ENCODE results near the gene TWF2.

- no peak for TF ChIP-seq POLR2A (IDR thresholded peaks at IDR 0.05; ENCODE audit: low read length)
- TF ChIP-seq, protein P1, sequence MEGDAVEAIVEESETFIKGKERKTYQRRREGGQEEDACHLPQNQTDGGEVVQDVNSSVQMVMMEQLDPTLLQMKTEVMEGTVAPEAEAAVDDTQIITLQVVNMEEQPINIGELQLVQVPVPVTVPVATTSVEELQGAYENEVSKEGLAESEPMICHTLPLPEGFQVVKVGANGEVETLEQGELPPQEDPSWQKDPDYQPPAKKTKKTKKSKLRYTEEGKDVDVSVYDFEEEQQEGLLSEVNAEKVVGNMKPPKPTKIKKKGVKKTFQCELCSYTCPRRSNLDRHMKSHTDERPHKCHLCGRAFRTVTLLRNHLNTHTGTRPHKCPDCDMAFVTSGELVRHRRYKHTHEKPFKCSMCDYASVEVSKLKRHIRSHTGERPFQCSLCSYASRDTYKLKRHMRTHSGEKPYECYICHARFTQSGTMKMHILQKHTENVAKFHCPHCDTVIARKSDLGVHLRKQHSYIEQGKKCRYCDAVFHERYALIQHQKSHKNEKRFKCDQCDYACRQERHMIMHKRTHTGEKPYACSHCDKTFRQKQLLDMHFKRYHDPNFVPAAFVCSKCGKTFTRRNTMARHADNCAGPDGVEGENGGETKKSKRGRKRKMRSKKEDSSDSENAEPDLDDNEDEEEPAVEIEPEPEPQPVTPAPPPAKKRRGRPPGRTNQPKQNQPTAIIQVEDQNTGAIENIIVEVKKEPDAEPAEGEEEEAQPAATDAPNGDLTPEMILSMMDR (IDR thresholded peaks at IDR 0.05), result no peak
- no peak for TF ChIP-seq PHF8 (IDR thresholded peaks at IDR 0.05; ENCODE audit: borderline replicate concordance, low read depth)
- TF ChIP-seq, protein P2, sequence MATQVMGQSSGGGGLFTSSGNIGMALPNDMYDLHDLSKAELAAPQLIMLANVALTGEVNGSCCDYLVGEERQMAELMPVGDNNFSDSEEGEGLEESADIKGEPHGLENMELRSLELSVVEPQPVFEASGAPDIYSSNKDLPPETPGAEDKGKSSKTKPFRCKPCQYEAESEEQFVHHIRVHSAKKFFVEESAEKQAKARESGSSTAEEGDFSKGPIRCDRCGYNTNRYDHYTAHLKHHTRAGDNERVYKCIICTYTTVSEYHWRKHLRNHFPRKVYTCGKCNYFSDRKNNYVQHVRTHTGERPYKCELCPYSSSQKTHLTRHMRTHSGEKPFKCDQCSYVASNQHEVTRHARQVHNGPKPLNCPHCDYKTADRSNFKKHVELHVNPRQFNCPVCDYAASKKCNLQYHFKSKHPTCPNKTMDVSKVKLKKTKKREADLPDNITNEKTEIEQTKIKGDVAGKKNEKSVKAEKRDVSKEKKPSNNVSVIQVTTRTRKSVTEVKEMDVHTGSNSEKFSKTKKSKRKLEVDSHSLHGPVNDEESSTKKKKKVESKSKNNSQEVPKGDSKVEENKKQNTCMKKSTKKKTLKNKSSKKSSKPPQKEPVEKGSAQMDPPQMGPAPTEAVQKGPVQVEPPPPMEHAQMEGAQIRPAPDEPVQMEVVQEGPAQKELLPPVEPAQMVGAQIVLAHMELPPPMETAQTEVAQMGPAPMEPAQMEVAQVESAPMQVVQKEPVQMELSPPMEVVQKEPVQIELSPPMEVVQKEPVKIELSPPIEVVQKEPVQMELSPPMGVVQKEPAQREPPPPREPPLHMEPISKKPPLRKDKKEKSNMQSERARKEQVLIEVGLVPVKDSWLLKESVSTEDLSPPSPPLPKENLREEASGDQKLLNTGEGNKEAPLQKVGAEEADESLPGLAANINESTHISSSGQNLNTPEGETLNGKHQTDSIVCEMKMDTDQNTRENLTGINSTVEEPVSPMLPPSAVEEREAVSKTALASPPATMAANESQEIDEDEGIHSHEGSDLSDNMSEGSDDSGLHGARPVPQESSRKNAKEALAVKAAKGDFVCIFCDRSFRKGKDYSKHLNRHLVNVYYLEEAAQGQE (IDR thresholded peaks at IDR 0.05), result no peak
- TF ChIP-seq SREBF2 (IDR thresholded peaks at IDR 0.05), result no peak
- TF ChIP-seq, protein P3, sequence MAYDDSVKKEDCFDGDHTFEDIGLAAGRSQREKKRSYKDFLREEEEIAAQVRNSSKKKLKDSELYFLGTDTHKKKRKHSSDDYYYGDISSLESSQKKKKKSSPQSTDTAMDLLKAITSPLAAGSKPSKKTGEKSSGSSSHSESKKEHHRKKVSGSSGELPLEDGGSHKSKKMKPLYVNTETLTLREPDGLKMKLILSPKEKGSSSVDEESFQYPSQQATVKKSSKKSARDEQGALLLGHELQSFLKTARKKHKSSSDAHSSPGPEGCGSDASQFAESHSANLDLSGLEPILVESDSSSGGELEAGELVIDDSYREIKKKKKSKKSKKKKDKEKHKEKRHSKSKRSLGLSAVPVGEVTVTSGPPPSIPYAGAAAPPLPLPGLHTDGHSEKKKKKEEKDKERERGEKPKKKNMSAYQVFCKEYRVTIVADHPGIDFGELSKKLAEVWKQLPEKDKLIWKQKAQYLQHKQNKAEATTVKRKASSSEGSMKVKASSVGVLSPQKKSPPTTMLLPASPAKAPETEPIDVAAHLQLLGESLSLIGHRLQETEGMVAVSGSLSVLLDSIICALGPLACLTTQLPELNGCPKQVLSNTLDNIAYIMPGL (CRISPR knock-in tag; IDR thresholded peaks at IDR 0.05; ENCODE audit: borderline replicate concordance), result no peak
- TF ChIP-seq, protein P4, sequence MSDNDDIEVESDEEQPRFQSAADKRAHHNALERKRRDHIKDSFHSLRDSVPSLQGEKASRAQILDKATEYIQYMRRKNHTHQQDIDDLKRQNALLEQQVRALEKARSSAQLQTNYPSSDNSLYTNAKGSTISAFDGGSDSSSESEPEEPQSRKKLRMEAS (IDR thresholded peaks at IDR 0.05), result no peak
- TF ChIP-seq, protein P5, sequence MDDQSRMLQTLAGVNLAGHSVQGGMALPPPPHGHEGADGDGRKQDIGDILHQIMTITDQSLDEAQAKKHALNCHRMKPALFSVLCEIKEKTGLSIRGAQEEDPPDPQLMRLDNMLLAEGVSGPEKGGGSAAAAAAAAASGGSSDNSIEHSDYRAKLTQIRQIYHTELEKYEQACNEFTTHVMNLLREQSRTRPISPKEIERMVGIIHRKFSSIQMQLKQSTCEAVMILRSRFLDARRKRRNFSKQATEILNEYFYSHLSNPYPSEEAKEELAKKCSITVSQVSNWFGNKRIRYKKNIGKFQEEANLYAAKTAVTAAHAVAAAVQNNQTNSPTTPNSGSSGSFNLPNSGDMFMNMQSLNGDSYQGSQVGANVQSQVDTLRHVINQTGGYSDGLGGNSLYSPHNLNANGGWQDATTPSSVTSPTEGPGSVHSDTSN (IDR thresholded peaks at IDR 0.05), result no peak
- TF ChIP-seq CEBPB (IDR thresholded peaks at IDR 0.05), result no peak
- TF ChIP-seq CHD4 (IDR thresholded peaks at IDR 0.05; ENCODE audit: borderline replicate concordance), result no peak
- TF ChIP-seq KDM1A (IDR thresholded peaks at IDR 0.05; ENCODE audit: low read depth), result no peak
- no peak for TF ChIP-seq MYC (IDR thresholded peaks at IDR 0.05; ENCODE audit: borderline replicate concordance, low read length)
- TF ChIP-seq FOSL2 (IDR thresholded peaks at IDR 0.05), result no peak
- no peak for TF ChIP-seq FOSL2 (CRISPR knock-in tag; IDR thresholded peaks at IDR 0.05)
These were observed 25.1 kb downstream of the TWF2 start for GRCh38 chr3:52213901-52214300.

Measured in A549 (cell line).